ENCODE results near the gene PSORS1C1. TPM values are rescaled to one million over a fixed set of nuclear protein-coding genes. Genes with fewer than 3 reads are reported as not detected.

PSORS1C1 gene
- polyA plus RNA-seq, 1 donor (not counting 4 experiments of a cell fraction or from before 2014, with no cell fraction given): 5.7 TPM

DNA sequence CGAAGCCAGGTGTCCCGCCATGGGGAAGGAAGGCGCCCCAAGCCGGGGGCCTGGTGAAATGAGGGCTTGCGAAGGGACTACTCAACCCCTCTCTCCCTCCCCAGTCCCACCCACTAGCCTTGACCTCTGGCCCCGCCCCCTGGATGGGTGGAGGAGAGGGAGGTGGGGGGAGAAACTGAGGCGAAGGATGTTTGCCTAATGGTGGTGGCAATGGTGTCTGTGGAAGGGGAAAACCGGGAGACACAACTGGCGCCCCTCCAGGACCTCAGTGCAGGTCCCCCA, 55.9 kb downstream of the PSORS1C1 start, which contains the start of gene POU5F1:
Gene POU5F1 (minus strand): TSS at position 83 of the 282 bp plus-strand sequence. CDS start 62 bp downstream, at position 21.
- no peaks in the 10 kb centered on the region for H3K36me3 ChIP-seq (ENCODE audit: control insufficient read depth in 2 of 2, extremely low read depth in 1 of 2, insufficient read depth in 2 of 2, low read length in 2 of 2)
- FAIRE-seq: no peak
- peaks cover 8% of the 10 kb centered on the region for H3K4me1 ChIP-seq (ENCODE audit: control insufficient read depth, extremely low read depth, insufficient read depth, low read length)

DNA sequence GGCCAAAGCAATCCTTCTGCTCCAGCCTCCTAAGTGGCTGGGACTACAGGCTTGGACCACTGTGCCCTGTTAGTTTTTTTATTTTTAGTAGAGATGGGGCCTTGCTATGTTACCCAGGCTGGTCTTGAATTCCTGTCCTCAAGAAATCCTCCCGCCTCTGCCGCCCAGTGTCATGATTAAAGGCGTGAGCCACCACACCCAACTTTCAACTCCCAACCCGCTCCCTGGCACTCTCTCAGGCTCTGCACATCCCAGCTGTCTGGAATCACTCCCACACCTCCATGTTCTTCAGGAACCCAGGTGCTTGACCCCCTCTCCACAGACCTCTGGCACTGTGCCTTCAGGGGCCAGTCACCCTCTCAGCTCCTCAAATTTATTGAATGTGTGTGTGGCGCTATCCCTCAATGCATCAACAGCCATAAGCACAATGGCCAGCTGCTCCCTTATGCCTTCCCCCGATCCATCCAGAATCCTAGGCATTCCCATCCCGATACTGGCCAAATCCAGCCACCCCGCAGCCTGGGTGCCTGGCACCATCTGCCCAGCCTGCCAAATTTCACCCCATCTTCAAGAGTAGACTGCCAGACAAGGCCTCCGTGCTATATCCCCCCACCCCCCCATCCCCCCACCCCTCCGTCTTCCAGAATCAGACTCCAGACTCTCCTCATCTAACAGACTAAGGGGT, 56.5 kb downstream of the PSORS1C1 start:
- no peak overlapping the region for H3K9ac ChIP-seq (ENCODE audit: control insufficient read depth, extremely low read depth, insufficient read depth, low read length)
- DNase-seq (ENCODE audit: low read depth, low spot score) (no peak), FAIRE-seq (no peak)
- no peaks in the 10 kb centered on the region for H3K9me3 ChIP-seq (ENCODE audit: control insufficient read depth, low read depth, low read length)
- H3K4me3 ChIP-seq (ENCODE audit: control insufficient read depth in 2 of 3, extremely low read depth in 1 of 3, insufficient read depth in 2 of 3, low read depth in 1 of 3, low read length in 3 of 3): no peak overlapping the region
- no peaks in the 10 kb centered on the region for H3K9me1 ChIP-seq (ENCODE audit: control insufficient read depth, extremely low read depth, insufficient read depth, low read length)
- no peaks in the 10 kb centered on the region for H3K79me2 ChIP-seq (ENCODE audit: control insufficient read depth, insufficient read depth, low read length)
- no peak overlapping the region for H3K4me2 ChIP-seq (ENCODE audit: control insufficient read depth, extremely low read depth, insufficient read depth, low read depth, low read length)
- TF ChIP-seq, protein P1, sequence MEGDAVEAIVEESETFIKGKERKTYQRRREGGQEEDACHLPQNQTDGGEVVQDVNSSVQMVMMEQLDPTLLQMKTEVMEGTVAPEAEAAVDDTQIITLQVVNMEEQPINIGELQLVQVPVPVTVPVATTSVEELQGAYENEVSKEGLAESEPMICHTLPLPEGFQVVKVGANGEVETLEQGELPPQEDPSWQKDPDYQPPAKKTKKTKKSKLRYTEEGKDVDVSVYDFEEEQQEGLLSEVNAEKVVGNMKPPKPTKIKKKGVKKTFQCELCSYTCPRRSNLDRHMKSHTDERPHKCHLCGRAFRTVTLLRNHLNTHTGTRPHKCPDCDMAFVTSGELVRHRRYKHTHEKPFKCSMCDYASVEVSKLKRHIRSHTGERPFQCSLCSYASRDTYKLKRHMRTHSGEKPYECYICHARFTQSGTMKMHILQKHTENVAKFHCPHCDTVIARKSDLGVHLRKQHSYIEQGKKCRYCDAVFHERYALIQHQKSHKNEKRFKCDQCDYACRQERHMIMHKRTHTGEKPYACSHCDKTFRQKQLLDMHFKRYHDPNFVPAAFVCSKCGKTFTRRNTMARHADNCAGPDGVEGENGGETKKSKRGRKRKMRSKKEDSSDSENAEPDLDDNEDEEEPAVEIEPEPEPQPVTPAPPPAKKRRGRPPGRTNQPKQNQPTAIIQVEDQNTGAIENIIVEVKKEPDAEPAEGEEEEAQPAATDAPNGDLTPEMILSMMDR (optimal IDR thresholded peaks at IDR 0.05 in 1 of 3, IDR thresholded peaks at IDR 0.05 in 1 of 3, conservative IDR thresholded peaks at IDR 0.05 in 1 of 3; ENCODE audit: extremely low read depth in 1 of 3, insufficient read depth in 2 of 3, low read length in 3 of 3): no peak
- no peaks in the 10 kb centered on the region for H3K27me3 ChIP-seq (ENCODE audit: control insufficient read depth, extremely low read depth, insufficient read depth, low read length)
- H3K4me1 ChIP-seq (ENCODE audit: control insufficient read depth, extremely low read depth, insufficient read depth, low read length): peaks cover 11% of the 10 kb centered on the region
- dilution Hi-C loops (cut with MboI; ENCODE audit: extremely low pct_ligation_motif_present, low sequenced_read_pairs): no loop called here
- H4K20me1 ChIP-seq (ENCODE audit: control insufficient read depth, extremely low read depth, insufficient read depth, low read length): no peaks in the 10 kb centered on the region
- H3K27ac ChIP-seq (ENCODE audit: control insufficient read depth, insufficient read depth, low read length): no peak overlapping the region
- H3K36me3 ChIP-seq (ENCODE audit: control insufficient read depth in 2 of 2, extremely low read depth in 1 of 2, insufficient read depth in 2 of 2, low read length in 2 of 2): no peaks in the 10 kb centered on the region
- no peak overlapping the region for H2AFZ ChIP-seq (ENCODE audit: control insufficient read depth, low read length)

More for the DNA sequence above, 55.9 kb downstream of the PSORS1C1 start, which contains the start of gene POU5F1:
- Histone ChIP-seq H4K20me1 (ENCODE audit: control insufficient read depth, extremely low read depth, insufficient read depth, low read length) (no peaks in the 10 kb centered on the region), H3K9me3 (ENCODE audit: control insufficient read depth, low read depth, low read length) (no peaks in the 10 kb centered on the region), H3K4me3 (ENCODE audit: control insufficient read depth in 2 of 3, extremely low read depth in 1 of 3, insufficient read depth in 2 of 3, low read depth in 1 of 3, low read length in 3 of 3) (no peak within 1 kb of the TSS), H3K27me3 (ENCODE audit: control insufficient read depth, extremely low read depth, insufficient read depth, low read length) (no peaks in the 10 kb centered on the region), H3K9me1 (ENCODE audit: control insufficient read depth, extremely low read depth, insufficient read depth, low read length) (no peaks in the 10 kb centered on the region), H3K4me2 (ENCODE audit: control insufficient read depth, extremely low read depth, insufficient read depth, low read depth, low read length) (no peak within 1 kb of the TSS), H3K9ac (ENCODE audit: control insufficient read depth, extremely low read depth, insufficient read depth, low read length) (no peak within 1 kb of the TSS), H2AFZ (ENCODE audit: control insufficient read depth, low read length) (no peak within 1 kb of the TSS), H3K79me2 (ENCODE audit: control insufficient read depth, insufficient read depth, low read length) (no peaks in the 10 kb centered on the region), H3K27ac (ENCODE audit: control insufficient read depth, insufficient read depth, low read length) (no peak within 1 kb of the TSS)
- dilution Hi-C loops (cut with MboI; ENCODE audit: extremely low pct_ligation_motif_present, low sequenced_read_pairs): no loop called here
- no peak for DNase-seq (ENCODE audit: low read depth, low spot score)
- no peak for TF ChIP-seq EZH2 (IDR thresholded peaks at IDR 0.05; ENCODE audit: low read length)
- TF ChIP-seq, protein P1 (optimal IDR thresholded peaks at IDR 0.05 in 1 of 3, IDR thresholded peaks at IDR 0.05 in 1 of 3, conservative IDR thresholded peaks at IDR 0.05 in 1 of 3; ENCODE audit: extremely low read depth in 1 of 3, insufficient read depth in 2 of 3, low read length in 3 of 3): no peak

All from keratinocyte (primary cell).